HG03571 (cell line): Measurements from ENCODE around the gene SCUBE1.

Experiments used
- ATAC-seq: cut with Tn5 transposase; IDR thresholded peaks from one replicate; pipeline ENCODE4 v1.9.1; 2021; ENCODE audit not compliant: unreplicated experiment

The SCUBE1 gene

GRCh38 chr22:43162412-43163150 lies 180.6 kb downstream of the SCUBE1 start:
- ATAC-seq, result no peak

- no peak for ATAC-seq
Observed at GRCh38 chr22:43160497-43161126, 182.6 kb downstream of the SCUBE1 start.

GRCh38 chr22:43159484-43160178 lies 183.5 kb downstream of the SCUBE1 start:
- ATAC-seq, result no peak

GRCh38 chr22:43158778-43159483 lies 184.2 kb downstream of the SCUBE1 start:
- ATAC-seq, result no peak

- no peak for ATAC-seq
Observed at GRCh38 chr22:43157874-43158546, 185.2 kb downstream of the SCUBE1 start.

GRCh38 chr22:43156413-43156812 lies 186.8 kb downstream of the SCUBE1 start:
- ATAC-seq, result no peak

- ATAC-seq, result no peak
Observed at GRCh38 chr22:43155789-43156188, 187.4 kb downstream of the SCUBE1 start.

- no peak for ATAC-seq
Observed at GRCh38 chr22:43154887-43155536, 188.2 kb downstream of the SCUBE1 start.

GRCh38 chr22:43153899-43154298 lies 189.3 kb downstream of the SCUBE1 start:
- ATAC-seq, result no peak

GRCh38 chr22:43152357-43153071 lies 190.7 kb downstream of the SCUBE1 start:
- no peak for ATAC-seq

GRCh38 chr22:43152003-43152356 lies 191.2 kb downstream of the SCUBE1 start:
- ATAC-seq, result no peak

- no peak for ATAC-seq
Observed at GRCh38 chr22:43151251-43152002, 191.7 kb downstream of the SCUBE1 start, which contains the start of gene TSPO. Gene TSPO, plus strand, starts transcription at chr22:43151559. Its CDS starts 7,680 bp downstream, at chr22:43159239.

- no peak for ATAC-seq
Observed at GRCh38 chr22:43150731-43151206, 192.4 kb downstream of the SCUBE1 start.

GRCh38 chr22:43148581-43148980 lies 194.6 kb downstream of the SCUBE1 start:
- no peak for ATAC-seq

GRCh38 chr22:43147821-43148220 lies 195.4 kb downstream of the SCUBE1 start:
- no peak for ATAC-seq
